NCI-H1694 treated with DMSO at 0.1 percent for 48 hours (cell line): Measurements from ENCODE around the gene SPATS2L.

Experiments used
- DNase-seq: peaks from one replicate; lab custom pipeline; 2025; lab: John Stamatoyannopoulos, UW

The SPATS2L gene

DNA sequence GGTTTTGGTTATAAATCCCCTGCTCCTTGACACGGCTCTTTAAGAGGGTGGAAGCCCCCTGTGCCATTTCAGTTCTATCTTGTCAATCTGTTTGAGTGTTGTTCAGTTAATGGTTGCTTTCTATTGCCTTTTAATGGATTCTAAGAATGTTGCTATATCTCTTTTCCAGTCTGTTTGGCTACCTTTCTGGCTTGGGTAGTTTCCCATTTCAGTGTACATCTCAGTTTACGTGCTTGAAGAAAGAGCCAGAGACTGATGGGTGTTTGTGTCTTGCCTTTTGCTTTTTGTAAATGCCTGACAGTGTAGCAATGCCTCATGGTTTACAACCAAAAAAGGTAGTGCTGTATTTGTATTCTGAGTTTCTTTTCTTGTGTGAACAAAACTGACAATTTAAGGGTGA lies 45.3 kb downstream of the SPATS2L start:
- no peak for DNase-seq

DNA sequence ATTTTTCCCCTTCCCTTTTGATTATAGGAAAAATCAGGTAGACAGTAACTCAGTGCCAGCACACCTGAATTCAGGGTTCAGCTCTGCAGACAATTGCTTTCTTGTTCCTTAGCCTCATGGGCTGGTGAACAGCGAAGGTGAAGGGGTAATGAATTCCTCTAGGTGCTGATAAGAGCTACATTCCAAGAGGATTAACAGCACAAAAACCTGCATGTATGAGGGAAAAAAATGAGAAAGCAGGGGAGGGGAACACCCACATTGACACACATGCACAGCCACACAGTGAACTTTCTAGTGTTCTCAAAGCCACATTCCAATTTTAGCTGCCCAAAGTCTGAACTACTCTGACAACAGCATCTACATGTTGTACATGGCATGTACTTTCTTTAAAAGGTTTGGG lies 46.1 kb downstream of the SPATS2L start:
- no peak for DNase-seq

DNA sequence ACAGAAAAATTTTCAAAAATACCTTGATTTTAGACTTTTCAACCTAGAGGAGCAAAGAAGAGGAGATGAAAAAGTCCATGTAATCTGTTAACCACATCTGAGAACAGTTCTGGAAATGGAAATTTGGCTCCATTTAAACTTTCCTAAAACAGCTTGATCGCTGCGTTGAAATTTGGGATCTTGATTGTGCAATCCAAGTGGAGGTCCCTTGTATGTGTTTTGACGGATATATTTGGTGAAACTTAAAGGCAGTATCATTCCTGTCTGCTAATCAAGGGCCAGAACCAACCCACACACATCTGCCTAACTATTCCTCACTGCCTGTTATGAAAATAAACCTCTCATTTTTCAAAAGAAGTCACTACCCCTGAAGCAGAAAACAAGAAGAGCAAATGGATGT lies 46.6 kb downstream of the SPATS2L start:
- no peak for DNase-seq

DNA sequence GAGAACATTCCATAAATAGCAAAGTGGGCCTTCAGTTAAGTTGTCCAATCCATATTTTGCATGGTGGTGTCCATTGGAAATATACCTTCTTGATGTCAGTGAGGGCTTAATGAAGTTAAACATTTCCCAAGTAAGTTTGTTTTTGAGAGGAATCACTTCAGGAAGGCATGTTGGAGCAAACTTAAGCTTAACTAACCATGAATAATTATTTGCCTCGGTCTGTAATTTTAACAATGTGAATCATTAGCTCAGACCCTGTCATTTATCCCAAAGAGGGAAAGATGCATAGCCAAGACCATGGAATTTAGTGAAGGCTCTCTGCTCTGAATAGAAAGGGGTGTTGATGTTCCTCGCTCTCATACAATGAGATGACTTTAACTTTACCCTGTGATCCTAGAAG lies 47.4 kb downstream of the SPATS2L start:
- no peak for DNase-seq

DNA sequence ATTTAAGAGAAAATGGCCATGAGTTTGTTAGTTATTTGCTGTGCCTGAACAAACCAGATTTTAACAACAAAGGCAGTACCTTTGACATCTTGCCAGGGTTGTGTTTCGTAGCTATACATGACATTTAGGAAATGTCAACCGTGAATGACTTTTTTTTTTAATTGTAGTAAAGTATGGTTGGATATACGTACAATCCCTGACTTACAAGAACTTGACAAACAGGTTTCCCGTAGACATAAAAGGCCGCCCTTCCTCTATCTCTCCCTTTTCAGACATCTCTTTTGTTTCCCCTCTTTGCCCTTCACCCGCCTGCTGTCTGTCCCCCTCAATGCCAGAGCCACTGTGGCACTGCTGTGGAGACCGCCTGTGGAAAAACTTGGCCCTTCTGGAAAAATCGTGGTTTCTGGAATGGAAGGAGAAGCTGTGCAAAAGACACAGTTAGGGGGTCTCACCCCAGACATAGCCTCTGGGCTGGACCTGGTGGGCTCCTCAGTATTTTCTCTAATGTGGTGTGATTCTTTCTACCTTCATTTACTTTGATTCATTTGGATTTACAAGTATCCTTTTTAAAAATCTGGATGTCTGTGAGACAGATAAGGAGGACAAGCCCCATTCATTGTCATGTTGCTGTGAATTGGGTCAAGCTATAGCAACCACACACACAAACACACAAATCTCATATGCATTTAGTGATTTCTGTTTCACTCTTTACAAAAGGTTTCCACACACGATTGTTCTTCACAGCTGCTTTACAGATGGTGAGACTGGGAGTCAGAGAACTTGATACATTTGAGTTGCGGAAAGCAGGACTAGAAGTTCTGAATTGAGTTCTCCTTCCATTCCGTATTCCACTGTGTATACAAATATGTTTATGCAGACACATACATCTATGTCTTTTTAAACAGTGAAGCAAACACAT lies 48.6 kb downstream of the SPATS2L start:
- DNase-seq, result no peak

DNA sequence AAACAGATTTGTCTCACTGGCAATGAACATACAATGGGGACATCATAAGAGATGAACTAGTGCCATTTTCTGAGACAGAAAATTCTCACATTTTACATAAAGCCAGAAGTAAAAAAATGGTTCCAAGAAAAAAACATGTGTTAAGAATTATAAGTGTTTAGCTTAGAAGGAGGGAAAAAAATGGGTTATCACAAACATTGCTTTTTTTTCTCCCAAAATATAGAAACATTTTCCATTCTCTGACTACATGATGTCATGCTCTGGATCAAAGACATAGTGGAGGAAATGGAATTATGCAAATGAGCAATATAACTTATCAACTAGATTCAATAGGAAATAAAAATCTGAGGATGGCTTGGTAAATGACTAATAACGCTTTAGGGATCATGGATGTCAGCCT lies 49.8 kb downstream of the SPATS2L start:
- no peak for DNase-seq

DNA sequence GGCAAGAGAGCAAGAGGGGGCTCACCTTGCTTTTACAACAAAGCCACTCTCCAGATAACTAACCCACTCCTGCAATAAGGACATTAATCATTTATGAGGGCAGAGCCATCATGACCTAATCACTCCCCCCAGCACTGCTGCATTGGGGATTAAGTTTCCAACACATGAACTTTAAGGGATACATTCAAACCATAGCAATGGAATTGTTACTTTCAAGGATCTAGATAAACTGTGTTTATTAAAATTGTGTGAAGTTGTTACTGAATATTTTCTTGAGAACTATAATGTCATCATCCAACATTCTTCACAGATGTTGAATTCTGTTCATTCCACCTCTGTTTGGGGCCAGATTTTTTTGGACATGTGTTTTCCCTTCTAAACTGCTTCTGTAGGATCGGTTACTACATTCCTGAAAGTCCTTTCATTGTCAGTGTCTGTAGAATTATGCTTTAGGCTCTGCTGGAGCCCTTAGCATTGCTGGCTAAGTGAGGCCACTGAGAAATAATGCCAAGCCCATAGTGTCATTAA lies 50.4 kb downstream of the SPATS2L start:
- no peak for DNase-seq

DNA sequence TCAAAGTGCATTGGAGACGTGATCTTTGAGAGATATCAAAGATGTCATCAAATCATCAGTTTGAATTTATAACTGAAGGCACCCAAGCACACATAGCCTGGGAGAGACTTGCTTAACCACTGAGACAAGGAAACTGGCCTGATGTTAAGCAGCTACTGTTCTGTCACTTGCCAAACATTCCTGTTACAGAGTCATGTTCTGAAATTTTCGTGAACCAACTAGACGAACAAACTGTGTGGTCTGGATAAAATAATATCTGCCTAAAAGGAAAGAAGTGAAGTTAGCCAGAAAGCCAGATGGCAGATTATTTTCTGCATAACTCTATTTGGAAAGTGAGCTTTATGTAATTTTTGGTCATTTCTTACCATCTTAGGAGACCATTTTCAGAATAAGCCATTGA lies 51.4 kb downstream of the SPATS2L start:
- no peak for DNase-seq

DNA sequence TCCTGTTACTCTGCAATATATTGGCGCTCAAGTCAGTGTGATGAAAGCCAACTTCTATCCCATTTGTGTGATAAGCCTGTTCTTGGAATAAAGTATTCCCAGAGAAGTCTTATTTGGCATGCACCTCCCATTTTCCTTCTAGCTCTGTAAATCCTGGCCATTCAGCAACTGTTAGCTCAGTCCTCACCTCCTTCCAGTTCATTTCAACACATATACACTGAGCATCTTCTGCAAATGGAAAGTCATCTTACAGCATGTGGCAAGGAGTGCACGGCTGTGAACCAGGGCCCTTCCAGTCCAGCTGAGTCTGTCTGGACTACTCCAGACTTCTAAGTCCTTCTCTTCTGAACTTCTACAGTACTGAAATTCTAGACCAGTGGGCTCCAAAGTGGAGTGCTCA lies 53.1 kb downstream of the SPATS2L start:
- no peak for DNase-seq

DNA sequence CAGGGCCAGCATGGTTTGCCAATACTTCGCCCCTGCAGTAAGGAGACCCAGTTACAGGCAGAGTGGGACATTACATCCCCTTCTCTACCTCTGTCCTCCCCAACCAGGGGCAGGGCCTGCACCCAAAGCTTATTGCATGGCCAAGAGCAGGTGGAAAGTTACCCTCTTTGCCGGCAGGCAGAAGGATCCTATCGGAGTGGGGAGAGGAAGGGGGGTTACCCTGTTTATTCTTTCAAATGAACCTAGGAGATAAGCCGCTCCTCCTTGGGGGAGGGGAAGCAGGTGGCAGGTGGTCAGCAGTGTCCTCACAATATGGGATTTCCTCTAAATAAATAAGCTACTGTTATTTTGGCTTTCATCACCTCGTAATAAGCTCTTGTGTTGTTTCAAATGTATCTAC lies 53.9 kb downstream of the SPATS2L start:
- DNase-seq, result no peak

DNA sequence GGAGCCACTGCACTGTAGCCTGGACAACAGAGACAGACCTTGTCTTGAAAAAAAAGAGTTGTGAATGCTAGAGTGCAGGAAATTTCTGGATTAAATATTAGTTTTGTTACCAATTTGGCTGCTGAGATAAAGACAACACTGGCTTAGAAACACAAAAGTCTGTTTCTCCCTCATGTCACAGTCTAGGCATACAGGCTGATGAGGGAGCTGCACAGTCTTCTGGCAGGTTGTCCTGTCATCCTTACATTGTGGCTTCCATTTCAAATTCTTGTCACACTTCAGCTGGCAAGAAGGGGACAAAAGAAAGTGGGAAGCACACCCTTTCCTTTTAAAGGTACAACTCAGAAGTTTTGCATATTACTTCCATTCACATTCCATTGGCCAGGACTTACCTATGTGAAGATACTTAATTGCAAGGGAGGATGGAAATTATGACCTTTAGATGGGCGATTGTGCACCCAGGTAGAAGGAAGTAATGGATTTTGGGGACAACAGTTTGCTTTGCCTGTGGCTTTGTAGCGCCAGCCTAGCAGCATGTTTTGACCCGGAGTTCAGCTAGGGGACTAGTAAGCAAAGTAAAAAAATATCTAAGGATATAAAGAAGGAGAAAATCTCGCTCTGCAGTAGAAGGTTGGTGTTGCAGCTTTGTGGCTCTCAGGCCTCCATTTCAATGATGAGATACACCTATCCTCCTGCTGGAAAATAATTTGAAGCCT lies 55.9 kb downstream of the SPATS2L start:
- DNase-seq, result no peak

DNA sequence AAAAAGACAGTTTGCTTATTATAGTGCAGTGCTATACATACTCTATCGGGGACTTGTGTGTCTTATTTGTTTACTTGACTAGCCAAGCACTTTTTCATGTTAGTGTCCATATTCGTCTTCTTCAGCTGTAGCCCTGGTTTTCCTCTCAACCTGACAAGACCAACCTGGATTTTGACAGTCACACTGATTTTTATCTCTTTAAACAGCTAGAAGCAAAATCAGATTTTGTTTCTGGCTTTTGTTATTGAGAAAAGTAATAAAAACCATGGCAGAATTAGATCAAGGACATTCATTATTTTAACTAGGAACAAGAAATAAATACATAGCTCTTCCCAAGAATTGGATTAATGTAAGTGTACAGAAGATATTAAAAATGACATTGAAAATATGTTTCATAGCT lies 56.8 kb downstream of the SPATS2L start:
- no peak for DNase-seq

DNA sequence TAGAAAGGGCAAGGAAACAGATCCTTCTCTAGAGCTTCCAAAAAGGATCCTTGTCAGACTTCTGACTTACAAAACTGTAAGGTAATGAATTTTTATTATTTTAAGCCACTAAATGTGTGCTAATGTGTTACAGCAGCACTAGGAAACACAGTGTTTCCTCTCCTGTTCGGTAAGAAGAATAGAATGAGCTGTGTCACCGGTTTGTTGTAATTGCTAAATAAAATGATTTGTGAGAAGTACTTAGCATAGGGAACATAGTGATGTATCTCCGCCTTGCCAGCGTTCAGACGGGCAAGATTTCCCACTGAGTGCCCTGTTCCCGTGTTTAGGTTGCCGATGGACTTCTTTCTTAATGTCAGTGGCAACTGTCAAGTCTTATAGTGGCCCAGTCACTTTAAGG lies 57.6 kb downstream of the SPATS2L start:
- no peak for DNase-seq

DNA sequence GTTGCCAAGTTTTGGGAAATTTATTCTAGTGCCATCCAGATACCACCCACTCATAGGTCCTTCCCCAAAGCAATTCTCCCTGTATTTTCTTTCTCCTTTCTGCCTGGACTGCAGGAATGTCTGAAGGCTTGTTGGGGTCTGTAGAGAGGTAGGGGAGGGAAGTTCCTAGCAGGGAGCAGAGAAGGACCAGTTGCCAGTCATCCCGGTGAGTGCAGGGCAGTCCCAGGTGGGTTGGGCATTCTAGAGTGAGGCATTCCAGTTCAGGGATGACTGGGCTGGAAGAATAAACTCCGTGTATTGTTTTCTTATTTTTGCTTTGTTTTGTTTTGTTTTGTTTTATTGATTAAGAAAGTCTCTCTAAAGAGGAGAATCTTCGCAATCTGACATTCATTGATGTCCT lies 58.1 kb downstream of the SPATS2L start:
- no peak for DNase-seq

DNA sequence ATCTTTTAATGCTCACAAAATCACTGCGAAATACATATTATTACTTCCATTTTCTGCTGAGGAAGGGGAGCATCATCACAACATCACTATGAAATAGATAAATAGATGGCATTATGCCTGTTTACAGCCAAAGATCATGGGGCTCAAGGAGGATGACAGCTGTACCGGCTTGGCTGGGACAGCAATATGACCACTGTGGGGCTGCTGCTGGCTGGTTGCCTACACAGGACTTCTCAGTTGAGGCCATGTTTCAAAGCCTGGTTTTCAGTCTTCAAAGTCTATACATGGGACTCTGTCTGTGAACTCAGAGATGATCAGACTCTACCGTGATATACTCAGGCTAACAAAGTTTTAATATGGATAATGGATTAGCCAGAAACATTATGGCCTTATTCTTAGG lies 58.7 kb downstream of the SPATS2L start:
- no peak for DNase-seq

DNA sequence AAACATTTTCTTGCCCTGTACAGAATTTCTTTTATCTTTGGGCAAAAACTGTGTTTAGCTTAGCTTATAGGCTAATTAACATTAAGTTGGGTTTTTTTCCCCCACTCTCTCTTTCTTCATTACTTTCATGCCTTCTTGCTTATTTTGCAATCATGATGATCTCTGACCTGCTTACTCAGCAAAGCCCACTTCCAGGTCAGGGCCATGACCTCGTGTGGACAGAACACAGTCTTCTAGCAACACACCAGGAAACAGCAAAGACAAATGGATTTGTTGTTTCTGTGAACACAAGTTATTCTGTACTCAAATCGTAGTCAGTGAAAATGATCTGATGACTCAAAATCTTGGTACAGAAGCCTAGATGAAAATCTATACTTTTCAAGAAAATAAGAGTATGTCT lies 60.7 kb downstream of the SPATS2L start:
- no peak for DNase-seq

DNA sequence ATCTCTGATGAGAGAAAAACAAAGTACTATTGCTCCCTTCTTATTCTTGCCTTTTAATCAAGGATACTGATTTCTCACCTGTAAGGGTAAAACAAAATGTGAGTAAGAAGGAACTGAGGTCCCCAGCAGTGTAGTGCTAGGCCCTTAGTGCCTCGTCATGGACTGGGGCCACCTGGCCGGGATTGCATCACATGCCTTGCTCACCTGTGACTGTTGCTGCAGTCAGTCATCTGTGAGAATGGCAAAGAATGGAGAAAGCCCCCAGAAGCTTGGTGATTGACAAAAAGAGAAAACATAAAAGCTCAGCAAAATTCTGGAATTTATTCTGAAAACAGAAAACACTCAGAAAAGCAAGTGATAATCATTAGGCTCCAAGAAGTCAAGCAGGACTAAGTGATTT lies 63.4 kb downstream of the SPATS2L start:
- DNase-seq, result no peak

DNA sequence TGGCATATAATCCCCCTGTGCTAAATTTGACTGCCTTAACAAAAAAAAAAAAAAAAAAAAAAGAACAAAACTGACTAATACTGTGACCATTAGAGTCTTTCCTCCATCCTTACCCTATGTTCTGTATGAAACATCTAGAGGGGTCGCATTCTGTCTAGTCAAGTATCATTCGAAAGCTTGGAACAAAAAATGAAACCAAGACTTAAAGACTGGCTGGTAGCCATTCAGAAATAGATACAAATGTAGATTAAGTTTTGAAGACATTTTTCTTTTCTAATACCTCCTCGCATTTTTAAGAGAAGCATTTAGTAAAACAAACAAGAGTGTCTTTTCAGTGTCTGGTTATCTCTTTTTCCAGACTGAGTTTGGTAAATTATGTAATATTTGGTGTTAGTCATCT lies 66.7 kb downstream of the SPATS2L start:
- no peak for DNase-seq

DNA sequence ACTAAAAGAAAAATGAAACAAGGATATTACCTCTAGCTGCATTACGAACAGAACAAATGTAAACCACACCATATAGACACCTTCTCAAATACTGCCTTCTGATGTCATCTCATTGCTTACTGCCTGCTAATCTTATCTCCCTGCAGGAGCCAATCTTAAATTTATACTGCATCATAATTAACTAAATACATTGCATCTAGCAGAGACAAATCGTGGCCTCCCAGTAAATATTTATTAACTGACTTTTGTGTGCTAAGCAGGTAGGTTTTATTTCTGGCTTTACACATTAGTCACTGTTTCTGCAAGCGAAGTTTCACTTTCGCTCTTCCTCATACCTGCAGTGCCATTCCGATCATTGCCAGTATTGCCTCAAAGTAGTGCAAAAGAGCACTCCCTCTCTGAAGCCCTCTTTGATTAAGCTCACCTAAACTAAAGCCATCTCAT lies 67.5 kb downstream of the SPATS2L start:
- DNase-seq, result no peak

DNA sequence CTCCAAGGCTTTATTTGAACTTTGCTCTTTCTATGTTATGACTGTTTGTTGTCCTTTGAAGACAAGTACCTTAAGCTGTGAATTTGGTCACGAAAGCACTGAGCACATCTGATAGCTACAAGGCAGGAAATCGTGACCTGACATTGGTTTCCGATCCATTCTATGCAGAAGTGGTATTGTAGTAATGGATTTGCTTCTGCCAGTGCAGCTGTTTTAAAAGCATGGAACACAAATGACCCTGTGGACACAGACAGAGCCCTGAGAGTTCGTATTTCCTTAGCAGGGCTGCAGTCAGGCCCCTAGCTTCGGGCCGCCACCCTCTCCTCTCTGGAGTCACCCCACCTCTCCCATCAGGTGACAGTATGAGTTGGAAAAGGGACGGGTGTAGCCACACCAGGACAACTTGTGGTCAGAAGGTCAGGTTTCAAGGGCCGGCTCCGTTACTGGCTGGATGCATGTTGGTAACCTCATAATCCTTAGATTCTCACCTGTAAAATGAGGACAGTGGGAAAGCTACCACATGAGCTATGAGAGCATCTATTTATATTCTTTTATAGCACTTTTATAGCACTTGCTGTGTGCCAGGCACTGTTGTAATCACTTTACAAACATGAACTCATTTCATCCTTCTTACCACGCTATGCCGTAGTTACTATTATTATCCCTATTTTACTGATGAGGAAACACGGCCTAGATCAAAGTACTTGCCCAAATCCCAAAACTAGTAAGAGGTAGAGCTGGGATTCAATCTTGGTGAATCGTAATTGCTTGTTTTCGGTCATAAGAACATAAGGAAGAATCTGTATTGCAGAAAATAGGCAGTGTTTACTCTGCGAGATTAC lies 70.2 kb downstream of the SPATS2L start:
- DNase-seq, result no peak

DNA sequence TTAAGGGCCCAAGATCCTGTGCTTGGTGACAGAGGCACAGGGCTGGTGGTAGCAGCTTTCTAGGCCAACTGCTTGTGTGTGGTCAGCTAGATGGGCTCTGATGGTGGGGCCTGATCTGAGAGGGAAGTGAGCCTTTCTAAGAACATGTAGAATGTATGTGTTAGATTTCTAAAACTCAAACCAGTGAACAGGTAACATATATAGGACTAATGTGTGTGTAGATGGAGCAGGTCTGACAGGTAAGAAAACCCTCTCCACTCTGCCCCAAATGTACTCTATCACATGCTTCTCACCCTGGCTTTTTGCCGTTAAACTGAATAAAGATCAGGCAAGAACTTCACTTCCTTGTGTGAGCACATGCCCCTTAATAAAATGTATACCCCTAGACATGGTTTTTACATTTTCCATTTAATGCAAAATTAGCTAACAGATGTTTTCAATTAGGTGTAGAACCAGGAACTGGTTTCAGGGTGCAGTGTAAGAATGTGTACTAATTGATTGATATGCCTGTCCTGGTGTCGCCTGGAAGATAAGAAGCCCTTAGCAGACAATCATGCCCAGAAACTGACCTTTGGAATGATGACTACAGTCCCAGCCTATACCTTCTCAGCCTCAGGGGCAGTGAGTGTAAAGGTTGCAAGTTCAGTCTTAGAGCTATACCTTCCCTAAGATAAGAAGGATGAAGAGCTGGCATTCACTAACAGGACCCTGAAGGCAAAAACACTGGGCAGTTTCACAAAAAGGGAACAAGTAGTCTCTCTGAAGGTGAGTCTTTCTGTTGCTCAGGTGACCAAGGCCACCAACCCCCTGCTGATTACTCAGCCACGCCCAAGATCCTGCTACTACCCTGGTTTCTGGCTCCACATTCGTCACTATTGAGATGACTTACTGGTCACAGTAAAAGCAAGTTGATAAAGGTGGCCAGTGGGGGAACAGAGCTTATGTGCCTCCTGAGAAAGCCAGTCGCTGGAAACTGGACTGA lies 71.2 kb downstream of the SPATS2L start:
- no peak for DNase-seq
